Glomerular visceral epithelial cell (primary cell): ENCODE results near the gene RNF4.
A peak's percentile ranks its signal among the peaks of the same experiment; 100 is the strongest.
"Not testable (repeated sequence)": the region's sequence is repeated elsewhere in the genome, so short reads cannot be mapped to it uniquely, and the experiment has no call there.

Experiments
- DNase-seq: peaks from one replicate; pipeline ENCODE4 v3.0.0-alpha.2; 2016; ENCODE audit errors: extremely low spot score

Gene RNF4

GRCh38 chr4:2486981-2487380 lies 18.1 kb downstream of the RNF4 start:
- no peak for DNase-seq

DNA sequence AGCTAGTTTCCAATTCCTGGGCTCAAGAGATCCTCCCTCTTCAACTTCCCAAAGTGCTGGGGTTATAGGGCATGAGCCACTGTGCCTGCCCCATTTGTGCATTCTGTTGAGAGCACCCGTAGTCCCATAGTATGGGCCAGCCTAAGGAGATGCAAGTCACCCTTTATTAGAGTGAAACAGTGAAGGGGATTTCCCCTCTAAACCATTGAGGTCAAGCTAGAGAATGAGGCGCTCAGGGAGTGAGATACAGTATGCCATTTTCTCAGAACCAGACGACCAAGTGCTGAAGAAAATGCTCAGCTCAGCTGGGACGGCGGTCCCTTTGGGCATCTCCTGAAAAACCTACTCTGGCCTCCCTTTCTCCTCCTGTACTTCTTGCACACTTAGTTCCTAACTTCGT lies 18.7 kb downstream of the RNF4 start:
- DNase-seq = peak; percentile 23

- DNase-seq = no peak
Observed at GRCh38 chr4:2489081-2489805, 20.3 kb downstream of the RNF4 start.

DNA sequence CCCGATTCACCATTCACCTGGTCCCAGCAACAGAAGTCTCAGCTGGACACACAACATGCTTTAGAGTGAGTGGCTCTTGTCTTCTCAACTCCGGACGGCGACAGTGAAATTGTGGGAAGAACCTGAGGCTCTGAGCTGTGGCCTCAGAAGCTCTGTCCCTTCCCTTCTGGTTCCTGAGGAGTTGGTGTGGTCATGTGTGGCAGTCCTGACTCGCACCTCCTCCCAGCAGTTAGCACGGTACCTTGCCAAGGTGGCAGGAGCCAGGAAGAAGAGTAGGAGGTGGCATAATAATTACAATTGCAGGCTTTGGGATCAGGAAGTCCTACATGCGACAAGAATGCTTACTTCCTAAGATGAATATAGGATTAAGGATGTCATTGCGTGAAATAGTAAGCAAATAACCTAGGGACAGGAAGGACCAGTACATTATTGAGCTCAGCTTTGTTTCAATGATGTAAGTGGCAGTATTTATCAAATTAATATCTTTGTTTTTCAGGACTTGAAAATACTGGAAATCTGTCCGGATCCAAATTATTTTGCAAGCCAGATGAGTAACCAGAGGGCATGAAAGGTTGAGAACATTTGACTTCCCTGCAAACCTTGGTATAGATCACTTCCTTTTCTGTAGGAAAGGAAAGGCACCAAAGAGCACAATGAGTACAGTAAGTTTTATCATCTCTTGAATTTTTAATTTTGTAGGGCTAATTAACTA lies 21.1 kb downstream of the RNF4 start:
- no peak for DNase-seq

DNA sequence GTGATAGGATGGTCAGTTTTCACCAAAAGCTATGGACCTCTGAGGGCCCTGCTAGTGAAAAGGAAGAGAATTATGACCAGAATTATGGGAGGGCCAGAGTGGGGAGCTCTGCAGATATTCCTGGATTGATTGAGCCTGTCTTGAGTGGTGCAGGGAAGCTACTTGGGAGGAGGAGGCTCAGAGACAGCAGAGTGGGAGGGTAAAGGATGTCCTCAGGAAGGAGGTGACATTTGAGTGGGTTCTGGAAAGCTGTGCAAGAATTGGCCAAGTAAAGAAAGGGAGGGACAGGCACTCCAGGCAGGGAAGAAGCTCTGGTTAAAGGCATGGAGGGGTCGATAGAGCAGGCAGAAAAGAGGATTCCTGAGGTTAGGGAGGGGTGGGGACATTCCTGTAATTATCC lies 24.1 kb downstream of the RNF4 start:
- no peak for DNase-seq

DNA sequence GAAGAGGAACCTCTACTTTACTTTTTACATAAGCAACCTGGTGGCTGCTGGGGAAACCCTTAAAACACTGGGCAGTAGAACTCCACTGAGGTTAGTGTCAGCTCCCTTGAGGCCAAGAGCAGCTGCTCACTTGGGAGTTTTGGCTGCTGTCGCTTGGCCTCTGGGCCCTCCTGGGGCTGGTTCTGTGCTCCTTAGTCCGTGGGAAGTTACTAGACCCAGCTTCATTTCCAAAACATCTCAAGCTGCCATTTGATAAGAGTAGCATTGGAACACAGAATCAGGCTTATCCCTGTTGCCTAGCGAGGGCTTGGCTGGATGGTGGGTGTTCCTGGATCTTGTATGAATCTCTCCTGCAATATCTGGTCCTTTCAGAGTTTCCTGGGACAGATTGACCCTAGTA lies 26.1 kb downstream of the RNF4 start:
- DNase-seq = no peak

- no peak for DNase-seq
Observed at GRCh38 chr4:2497324-2497723, 28.4 kb downstream of the RNF4 start.

DNA sequence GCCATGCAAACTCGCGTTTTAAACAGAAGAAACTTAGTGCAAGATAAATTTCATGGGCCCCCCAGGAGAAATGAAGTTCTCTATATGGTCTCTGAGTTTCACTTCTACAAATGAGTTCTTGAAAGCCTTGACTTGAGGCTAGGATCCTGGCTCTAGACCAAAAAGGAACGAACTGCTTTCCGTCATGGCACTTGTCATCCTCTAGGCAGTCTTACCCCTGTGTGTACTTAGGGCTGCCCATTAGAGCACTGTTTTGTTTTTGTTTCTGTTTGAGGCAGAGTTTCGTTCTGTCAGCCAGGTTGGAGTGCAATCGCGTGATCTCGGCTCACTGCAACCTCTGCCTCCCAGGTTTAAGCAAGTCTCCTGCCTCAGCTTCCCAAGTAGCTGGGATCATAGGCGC lies 29.0 kb downstream of the RNF4 start:
- DNase-seq = no peak

DNA sequence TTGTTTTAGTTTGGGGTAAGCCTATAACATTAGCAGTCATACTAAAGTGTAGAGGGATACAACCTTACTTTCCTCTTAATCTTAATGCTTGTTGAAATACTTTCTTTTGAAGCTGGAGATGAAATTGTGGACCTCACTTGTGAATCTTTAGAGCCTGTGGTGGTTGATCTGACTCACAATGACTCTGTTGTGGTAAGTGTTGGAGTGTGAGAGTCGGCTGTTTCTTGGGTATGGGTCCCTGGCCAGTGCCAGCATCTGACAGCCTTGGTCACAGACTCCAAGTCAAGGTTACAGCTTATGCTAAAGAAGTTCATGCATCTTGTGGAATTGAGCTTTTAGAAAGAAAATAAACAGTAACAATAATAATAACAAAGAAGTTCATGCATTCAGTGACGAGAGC lies 31.6 kb downstream of the RNF4 start:
- no peak for DNase-seq

DNA sequence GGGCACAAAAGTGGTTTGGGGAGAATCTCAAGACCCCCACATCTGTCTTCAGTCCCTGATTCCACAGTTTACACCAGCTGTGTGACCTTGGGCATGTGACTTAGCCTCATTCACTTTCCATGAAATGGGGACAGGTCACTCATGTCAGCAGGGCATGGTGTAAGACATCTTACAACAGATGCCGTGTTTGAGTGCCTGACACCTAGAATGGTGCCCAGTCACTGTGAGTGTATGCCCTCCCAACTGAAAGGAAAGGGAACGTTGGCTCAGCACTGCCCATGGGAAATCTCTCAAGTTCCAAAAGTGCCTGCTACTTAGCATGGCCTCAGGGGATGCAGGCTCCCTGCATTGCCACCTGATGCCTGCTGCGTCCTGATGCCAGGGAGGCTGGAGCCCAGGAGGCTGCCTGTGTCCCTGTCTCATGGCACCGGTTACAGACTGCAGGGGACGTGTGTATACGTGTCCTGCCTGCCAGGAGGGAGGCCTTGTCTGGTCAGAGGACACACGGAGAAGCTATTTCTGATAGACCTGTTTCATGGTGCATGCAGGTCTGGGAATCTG lies 32.2 kb downstream of the RNF4 start:
- no peak for DNase-seq

- no peak for DNase-seq
Observed at GRCh38 chr4:2503809-2504208, 34.9 kb downstream of the RNF4 start.

- no peak for DNase-seq
Observed at GRCh38 chr4:2507259-2507658, 38.4 kb downstream of the RNF4 start.

- no peak for DNase-seq
Observed at GRCh38 chr4:2507855-2508254, 38.9 kb downstream of the RNF4 start.

- DNase-seq = no peak
Observed at GRCh38 chr4:2510351-2511259, 41.7 kb downstream of the RNF4 start.

DNA sequence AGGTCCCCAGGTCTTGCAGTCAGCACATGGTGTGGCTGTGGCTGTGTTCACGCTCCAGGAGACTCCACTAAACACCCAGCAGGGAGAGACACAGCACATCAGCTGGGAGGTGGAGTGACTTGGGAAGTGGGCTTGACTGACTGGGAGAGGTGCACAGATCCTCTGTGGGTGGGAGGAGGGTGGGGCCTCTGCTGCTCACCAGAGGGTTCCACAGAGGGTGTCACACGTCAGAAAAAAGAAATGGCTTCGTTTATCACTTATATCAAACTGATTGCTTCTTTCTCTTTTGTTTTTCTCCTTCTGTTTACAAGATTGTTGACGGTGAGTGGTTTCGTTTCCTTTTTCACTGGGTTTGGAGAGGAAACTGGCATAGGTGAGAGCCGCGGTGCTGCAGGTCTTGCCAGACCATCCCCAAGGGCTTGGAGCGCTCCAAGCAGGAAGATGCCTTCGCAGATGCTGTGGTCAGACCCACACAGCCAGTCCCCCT lies 42.8 kb downstream of the RNF4 start:
- no peak for DNase-seq

DNA sequence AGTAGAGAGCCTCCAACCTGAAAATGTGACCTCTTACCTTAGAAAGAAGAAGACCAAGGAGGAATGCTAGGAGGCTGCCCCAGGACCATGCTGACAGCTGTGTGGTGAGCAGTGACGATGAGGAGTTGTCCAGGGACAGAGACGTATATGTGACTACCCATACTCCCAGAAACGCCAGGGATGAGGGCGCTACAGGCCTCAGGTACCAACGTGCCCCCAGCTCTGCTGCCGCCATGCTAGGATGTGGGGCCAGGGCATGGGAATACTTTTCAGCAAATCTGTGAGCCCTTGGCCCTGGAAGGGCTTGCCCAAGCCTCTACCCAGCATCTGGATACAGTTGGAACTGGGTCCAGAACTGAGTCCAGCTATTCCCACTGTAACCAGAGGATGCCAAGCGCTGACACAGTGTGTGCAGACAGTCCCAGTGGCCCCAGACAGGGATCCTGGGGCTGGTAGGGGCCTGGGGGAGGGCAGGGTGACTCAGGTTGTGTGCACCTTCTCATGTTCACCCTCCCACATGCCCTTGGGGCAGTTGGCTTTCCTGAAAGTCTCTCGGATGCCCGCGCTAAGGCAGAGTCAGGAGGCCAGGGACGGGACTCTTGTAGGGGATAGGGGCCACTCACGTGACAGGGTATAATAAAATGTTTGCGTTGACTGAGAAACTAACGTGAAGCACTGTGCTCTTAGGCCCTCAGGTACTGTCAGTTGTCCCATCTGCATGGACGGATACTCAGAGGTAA lies 43.7 kb downstream of the RNF4 start:
- no peak for DNase-seq

GRCh38 chr4:2514193-2514592 lies 45.3 kb downstream of the RNF4 start:
- DNase-seq = not testable (repeated sequence)

DNA sequence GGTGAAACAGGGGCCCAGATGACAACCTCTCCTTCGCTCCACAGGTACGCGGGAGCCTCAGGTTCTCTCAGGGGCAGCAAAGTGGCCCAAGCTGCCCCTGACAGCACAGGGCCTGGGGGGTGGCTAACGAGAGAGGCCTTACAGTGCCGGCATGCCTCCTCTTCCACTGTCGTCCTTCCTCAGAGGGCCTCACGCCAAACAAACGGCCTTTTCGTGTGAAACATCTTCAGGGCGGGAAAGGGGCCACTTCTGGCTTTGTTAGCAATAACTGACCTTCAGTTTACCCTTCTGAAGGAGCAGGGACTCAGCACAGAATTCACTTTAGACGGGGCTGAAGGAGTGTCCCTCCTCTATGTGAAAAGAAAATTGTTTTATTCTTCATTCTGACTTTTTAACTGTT lies 46.0 kb downstream of the RNF4 start:
- not testable (repeated sequence) for DNase-seq

GRCh38 chr4:2515830-2516550 lies 47.1 kb downstream of the RNF4 start:
- no peak for DNase-seq

- no peak for DNase-seq
Observed at GRCh38 chr4:2516635-2517034, 47.7 kb downstream of the RNF4 start.

DNA sequence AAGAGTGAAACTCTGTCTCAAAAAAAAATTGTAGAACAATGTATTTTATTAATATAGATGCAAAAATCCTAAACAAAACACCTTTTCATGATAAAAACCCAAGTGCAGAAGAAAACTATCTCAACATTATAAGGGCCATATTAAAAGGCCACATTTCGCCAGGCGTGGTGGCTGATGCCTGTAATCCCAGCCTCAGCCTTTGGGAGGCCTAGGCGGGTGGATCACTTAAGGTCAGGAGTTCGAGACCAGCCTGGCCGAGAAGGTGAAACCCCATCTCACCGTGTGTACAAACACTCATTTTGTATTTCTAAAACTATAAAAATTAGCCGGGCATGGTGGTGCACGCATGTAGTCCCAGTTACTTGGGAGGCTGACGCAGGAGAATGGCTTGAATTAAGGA lies 57.7 kb downstream of the RNF4 start:
- DNase-seq = no peak
